GM18508 (cell line): ENCODE data around the gene ZC3H7B.
"Not testable (repeated sequence)": the region's sequence is repeated elsewhere in the genome, so short reads cannot be mapped to it uniquely, and the experiment has no call there.

Source experiments
- ATAC-seq: cut with Tn5 transposase; IDR thresholded peaks from one replicate; pipeline ENCODE4 v1.9.1; 2021; ENCODE audit warnings: moderate number of reproducible peaks; ENCODE audit not compliant: insufficient read depth, unreplicated experiment

Gene ZC3H7B

GRCh38 chr22:41369424-41369745 lies 68.1 kb downstream of the ZC3H7B start:
- no peak for ATAC-seq

- ATAC-seq: no peak
These were observed 68.5 kb downstream of the ZC3H7B start for GRCh38 chr22:41369837-41370236.

DNA sequence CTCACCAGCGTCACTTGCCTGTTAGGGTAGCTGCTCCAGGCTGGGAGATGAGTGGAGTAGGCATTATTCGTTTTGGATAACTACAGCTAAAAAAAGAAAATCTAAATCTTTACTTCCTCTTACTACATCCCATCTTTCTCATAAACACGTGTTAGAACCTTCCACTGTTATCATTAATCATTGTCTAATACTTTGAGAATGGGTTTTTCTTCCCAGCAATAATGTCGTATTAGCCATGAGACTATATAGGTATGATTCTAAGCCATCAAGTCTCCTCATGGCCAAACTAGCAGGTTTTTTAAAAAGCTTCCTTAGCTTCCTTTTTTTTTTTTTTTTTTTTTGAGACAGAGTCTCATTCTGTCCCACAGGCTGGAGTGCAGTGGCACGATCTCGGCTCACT lies 76.5 kb downstream of the ZC3H7B start:
- ATAC-seq: no peak

- ATAC-seq: no peak
These were observed 79.6 kb downstream of the ZC3H7B start for GRCh38 chr22:41380993-41381328.

GRCh38 chr22:41381329-41382097 lies 80.2 kb downstream of the ZC3H7B start, which contains the start of gene TEF:
Gene TEF (plus strand): TSS chr22:41381942. CDS start chr22:41382045, 103 bp downstream.
- ATAC-seq: peak; percentile 56

DNA sequence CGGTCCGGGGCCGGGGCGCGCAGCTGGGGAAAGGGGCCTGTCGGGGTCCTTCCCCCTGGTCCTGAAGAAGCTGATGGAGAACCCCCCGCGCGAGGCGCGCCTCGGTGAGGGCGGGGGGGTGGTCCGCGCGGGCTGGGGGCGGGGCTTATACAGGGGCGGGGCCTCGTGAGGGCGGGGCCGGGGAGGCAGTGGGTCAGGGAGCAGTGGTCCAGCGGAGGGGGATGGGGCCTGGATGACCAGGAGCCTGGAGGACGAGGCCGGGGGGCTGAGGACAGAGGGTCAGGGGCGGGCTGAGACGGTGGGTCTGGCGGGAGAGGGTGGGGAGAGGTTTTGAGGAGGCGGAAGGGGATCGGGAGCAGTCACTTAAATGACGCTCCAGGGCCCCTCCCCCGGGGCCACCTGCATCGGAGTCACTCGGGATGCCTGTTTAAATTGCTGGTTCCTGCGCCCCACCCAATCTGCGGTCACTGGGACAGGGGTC lies 80.8 kb downstream of the ZC3H7B start:
- no peak for ATAC-seq

DNA sequence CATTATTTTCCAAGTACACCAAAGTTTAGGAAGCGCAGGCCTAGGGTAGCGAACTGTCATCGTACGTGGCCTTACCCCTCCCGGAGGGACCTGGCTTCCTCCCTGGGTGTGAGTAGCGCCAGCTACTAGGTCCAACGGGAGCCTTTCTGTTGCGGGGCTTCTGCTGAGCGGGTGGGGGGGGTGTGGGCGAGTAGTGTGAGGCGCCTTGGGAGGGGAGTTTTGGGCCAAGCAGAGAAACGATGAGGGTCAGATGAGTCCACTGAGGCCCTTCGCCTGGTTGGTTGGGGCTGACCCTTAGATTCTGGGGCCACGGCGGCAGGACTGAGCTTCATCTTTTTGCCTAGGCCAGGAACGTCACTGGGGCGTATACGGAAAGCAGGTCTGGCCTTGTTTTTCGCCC lies 81.3 kb downstream of the ZC3H7B start:
- ATAC-seq: no peak

DNA sequence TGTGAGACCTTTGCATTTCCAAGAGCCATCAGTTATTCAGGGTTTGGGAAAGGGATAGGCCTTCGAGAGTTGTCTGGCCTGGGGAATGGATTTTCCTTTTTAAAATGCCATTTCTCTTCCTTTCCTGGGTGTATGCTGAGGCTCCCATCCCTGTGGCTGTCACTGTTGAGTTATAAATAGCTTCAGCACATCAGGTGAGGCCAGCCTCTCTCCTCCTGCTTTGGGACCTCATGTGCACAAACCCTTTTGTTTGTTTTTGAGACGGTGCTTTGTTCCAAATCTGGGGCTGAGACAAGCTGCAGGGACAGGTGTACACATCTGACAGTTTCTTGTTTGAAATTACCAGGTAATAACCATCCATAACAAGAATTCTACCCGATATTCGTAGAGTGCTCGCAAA lies 81.8 kb downstream of the ZC3H7B start:
- ATAC-seq: no peak

DNA sequence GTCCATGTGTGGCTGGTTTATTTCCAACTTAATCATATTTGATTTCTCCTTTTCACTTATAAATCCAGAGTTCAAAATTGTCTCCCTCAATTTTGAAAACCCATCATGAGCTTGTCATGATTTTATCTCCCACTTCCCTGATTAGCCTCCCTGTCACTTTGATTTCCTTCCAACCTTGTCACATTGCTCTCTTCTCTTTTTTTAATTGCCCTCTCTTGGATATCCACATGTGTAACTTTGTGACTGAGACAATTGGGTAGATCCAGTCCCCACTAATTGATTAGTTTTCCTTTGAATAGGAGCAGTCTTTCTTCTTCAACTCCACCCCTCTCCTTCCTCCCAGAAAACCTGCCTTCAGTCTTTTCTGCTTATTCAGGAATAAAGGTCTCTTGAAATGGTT lies 82.8 kb downstream of the ZC3H7B start:
- ATAC-seq: no peak

DNA sequence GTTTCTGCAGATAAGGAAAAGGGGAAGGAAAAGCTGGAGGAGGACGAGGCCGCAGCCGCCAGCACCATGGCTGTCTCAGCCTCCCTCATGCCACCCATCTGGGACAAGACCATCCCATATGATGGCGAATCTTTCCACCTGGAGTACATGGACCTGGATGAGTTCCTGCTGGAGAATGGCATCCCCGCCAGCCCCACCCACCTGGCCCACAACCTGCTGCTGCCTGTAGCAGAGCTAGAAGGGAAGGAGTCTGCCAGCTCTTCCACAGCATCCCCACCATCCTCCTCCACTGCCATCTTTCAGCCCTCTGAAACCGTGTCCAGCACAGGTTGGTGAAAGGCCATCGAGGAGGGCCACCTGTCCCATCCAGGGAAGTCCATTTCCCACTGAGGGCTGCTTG lies 86.0 kb downstream of the ZC3H7B start:
- no peak for ATAC-seq

GRCh38 chr22:41394012-41394356 lies 92.7 kb downstream of the ZC3H7B start:
- ATAC-seq: no peak

DNA sequence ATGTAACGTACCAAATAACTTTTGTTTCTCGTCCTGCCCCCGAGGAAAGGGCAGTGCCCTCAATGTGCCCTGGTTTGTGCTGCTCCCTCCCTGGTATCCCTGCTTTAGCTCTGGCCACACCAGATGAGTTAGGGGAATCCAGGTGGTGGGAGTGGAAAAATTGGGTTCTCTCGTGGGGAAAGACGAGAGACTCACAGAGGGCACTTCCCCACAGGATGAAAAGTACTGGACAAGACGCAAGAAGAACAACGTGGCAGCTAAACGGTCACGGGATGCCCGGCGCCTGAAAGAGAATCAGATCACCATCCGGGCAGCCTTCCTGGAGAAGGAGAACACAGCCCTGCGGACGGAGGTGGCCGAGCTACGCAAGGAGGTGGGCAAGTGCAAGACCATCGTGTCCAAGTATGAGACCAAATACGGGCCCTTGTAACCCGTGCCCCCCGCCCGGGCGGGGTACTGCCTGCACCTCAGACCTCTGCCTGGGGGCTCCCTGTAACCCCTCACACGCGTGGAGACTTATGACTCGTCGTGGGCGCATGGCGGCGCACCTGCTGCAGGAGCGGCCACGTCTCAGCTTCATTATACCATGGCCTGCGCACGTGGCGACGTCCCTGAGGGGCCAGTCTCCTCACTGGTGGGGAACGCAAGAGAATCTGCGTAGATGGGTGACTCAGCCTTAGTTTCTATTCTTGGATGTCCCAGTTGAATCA lies 94.4 kb downstream of the ZC3H7B start:
- ATAC-seq: no peak

- ATAC-seq: no peak
These were observed 96.0 kb downstream of the ZC3H7B start for GRCh38 chr22:41397143-41397811.

DNA sequence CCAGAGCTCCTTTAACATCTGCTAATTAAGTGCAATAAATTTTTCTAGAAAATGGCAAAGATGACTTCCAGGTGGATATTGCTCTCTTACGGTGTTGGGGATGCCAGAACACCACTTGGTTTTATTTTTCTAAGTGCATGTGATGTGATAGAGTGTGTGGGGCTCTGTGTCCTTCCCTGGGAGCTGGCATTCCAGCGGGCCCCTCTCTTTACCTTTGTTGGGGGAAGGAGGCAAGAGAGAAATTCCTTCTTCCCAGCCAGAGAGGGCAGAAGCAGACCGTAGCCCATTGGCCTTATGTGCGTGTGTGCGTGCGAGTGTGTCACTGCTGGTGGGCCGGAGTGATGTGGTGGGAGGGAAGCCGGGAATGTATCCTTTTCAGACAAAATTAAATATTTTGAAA lies 97.6 kb downstream of the ZC3H7B start:
- no peak for ATAC-seq

DNA sequence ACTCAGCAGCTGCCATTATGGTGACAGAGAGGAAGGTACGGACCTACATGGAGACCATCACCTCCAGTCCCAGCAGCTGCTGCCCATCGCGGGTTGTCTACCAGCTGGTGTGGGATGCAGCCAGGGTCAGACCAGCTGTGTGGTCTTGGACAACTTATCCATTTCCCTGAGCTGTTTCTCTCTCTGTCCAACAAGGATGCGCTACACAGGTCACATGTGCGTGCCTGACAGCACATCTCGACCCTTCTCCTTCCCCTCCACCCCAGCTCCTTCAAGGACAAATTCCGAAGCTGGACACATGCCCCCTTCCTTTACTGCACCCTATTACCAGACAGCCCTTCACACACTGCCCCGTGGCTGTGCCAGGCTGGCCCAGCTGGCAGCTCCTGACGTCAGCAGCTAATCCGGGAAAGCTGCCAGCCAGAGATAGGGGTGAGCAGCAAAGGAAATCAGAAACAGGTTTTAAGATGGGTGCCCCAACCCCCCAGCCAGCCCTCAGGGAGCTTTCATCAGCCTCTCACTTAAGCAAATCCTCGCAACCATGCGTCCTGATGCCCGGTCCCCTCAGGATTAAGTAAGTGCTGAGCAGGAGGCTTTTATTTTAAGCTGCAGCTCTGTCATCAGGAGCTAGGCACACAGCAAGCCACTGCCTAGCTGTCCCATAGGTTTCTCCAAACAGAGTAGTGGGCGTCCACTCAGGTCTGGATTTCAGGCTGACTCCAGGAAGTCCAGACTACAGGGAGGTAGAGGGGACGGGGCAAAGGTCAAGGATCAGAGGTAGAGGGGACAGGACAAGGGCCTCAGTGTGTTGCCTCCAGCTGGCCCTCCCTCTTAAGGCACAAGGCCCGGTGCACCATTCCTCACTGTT lies 100.7 kb downstream of the ZC3H7B start:
- no peak for ATAC-seq

DNA sequence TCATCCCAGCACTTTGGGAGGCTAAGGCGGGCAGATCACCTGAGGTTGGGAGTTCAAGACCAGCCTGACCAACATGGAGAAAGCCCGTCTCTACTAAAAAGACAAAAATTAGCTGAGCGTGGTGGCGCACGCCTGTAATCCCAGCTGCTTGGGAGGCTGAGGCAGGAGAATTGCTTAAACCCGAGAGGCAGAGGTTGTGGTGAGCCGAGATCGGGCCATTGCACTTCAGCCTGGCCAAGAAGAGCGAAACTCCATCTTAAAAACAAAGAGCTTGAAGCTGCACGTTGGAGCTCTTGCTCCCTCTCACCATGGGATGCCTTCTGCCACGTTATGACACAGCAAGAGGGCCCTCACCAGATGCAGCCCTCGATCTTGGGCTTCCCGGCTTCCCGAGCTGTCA lies 101.5 kb downstream of the ZC3H7B start:
- not testable (repeated sequence) for ATAC-seq

DNA sequence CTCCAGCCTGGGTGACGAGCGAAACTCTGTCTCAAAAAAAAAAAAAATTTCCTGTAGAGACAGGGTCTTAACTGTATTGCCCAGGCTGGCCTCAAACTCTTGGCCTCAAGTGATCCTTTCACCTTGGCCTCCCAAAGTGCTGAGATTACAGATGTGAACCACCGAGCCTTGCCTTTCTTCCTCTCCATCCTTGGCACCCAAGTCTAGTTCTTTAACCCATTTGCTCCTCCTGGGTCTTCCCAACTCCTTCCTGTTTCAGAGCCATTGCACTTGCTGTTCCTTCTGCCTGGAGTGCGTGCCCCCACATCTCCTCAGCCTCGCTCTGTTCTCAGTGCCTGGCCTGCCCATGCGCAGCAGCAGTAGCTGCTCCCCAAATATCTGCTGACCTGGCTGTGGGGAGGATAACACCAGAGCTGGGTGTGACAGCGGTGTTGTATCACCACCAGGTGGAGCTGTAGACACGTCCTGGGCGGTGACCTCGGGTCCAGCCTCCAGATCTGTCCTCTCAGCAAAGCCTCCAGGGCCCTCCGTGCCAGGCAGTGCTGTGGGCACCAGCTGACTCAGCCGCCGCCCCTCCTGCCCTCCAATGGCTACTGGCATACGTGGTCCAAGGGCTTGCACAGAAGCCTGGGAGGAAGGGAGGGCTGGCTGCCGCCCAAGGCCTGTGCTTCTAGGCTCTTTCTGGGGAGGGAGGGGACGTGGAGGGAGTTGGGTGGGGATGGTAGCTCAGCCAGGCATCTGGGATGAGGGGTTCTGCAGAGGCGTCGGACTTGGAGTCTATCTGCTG lies 102.4 kb downstream of the ZC3H7B start:
- no peak for ATAC-seq

- ATAC-seq: no peak
These were observed 104.3 kb downstream of the ZC3H7B start for GRCh38 chr22:41405588-41405987.

GRCh38 chr22:41406410-41406809 lies 105.1 kb downstream of the ZC3H7B start:
- ATAC-seq: no peak

GRCh38 chr22:41407433-41407832 lies 106.1 kb downstream of the ZC3H7B start:
- ATAC-seq: no peak
